Measurements from ENCODE around the gene ABL2.
"Not testable (repeated sequence)": the region's sequence is repeated elsewhere in the genome, so short reads cannot be mapped to it uniquely, and the experiment has no call there.

The ABL2 gene

GRCh38 chr1:179217943-179218507 is 11.5 kb downstream of the ABL2 start:
- Histone ChIP-seq H3K9me3 (ENCODE audit: control insufficient read depth, insufficient read depth, low read length) (no peaks in the 10 kb centered on the region), H3K4me1 (ENCODE audit: control insufficient read depth, insufficient read depth, low read length) (no peaks in the 10 kb centered on the region), H3K27me3 (ENCODE audit: control insufficient read depth, insufficient read depth, low read length) (no peaks in the 10 kb centered on the region), H3K9ac (ENCODE audit: low read depth, low read length) (no peak overlapping the region), H3K36me3 (ENCODE audit: control insufficient read depth, insufficient read depth, low read length) (peaks cover 10% of the 10 kb centered on the region), H3K27ac (ENCODE audit: low read depth, low read length) (no peak overlapping the region), H3K4me3 (ENCODE audit: low read depth, low read length) (no peak overlapping the region)

GRCh38 chr1:179213317-179213716 is 16.2 kb downstream of the ABL2 start:
- H3K4me1 ChIP-seq (ENCODE audit: control insufficient read depth, insufficient read depth, low read length); H3K27me3 ChIP-seq (ENCODE audit: control insufficient read depth, insufficient read depth, low read length); H3K36me3 ChIP-seq (ENCODE audit: control insufficient read depth, insufficient read depth, low read length); H3K9ac ChIP-seq (ENCODE audit: low read depth, low read length); H3K27ac ChIP-seq (ENCODE audit: low read depth, low read length); H3K9me3 ChIP-seq (ENCODE audit: control insufficient read depth, insufficient read depth, low read length); H3K4me3 ChIP-seq (ENCODE audit: low read depth, low read length): not testable (repeated sequence)

- H3K4me1 ChIP-seq (ENCODE audit: control insufficient read depth, insufficient read depth, low read length) = no peaks in the 10 kb centered on the region
- H3K27ac ChIP-seq (ENCODE audit: low read depth, low read length) = no peak overlapping the region
- no peaks in the 10 kb centered on the region for H3K27me3 ChIP-seq (ENCODE audit: control insufficient read depth, insufficient read depth, low read length)
- H3K9ac ChIP-seq (ENCODE audit: low read depth, low read length) = no peak overlapping the region
- no peaks in the 10 kb centered on the region for H3K9me3 ChIP-seq (ENCODE audit: control insufficient read depth, insufficient read depth, low read length)
- no peaks in the 10 kb centered on the region for H3K36me3 ChIP-seq (ENCODE audit: control insufficient read depth, insufficient read depth, low read length)
- no peak overlapping the region for H3K4me3 ChIP-seq (ENCODE audit: low read depth, low read length)
Measured at GRCh38 chr1:179208681-179209477, 20.6 kb downstream of the ABL2 start.

GRCh38 chr1:179206812-179207211 is 22.7 kb downstream of the ABL2 start:
- H3K4me3 ChIP-seq (ENCODE audit: low read depth, low read length) = no peak overlapping the region
- no peaks in the 10 kb centered on the region for H3K4me1 ChIP-seq (ENCODE audit: control insufficient read depth, insufficient read depth, low read length)
- no peak overlapping the region for H3K9ac ChIP-seq (ENCODE audit: low read depth, low read length)
- no peaks in the 10 kb centered on the region for H3K27me3 ChIP-seq (ENCODE audit: control insufficient read depth, insufficient read depth, low read length)
- no peaks in the 10 kb centered on the region for H3K9me3 ChIP-seq (ENCODE audit: control insufficient read depth, insufficient read depth, low read length)
- no peak overlapping the region for H3K27ac ChIP-seq (ENCODE audit: low read depth, low read length)
- no peaks in the 10 kb centered on the region for H3K36me3 ChIP-seq (ENCODE audit: control insufficient read depth, insufficient read depth, low read length)

- Histone ChIP-seq H3K27ac (ENCODE audit: low read depth, low read length) (no peak overlapping the region), H3K9ac (ENCODE audit: low read depth, low read length) (no peak overlapping the region), H3K27me3 (ENCODE audit: control insufficient read depth, insufficient read depth, low read length) (no peaks in the 10 kb centered on the region), H3K9me3 (ENCODE audit: control insufficient read depth, insufficient read depth, low read length) (no peaks in the 10 kb centered on the region), H3K4me3 (ENCODE audit: low read depth, low read length) (no peak overlapping the region), H3K4me1 (ENCODE audit: control insufficient read depth, insufficient read depth, low read length) (no peaks in the 10 kb centered on the region), H3K36me3 (ENCODE audit: control insufficient read depth, insufficient read depth, low read length) (no peaks in the 10 kb centered on the region)
Measured at GRCh38 chr1:179205284-179205683, 24.2 kb downstream of the ABL2 start.

- no peaks in the 10 kb centered on the region for H3K27me3 ChIP-seq (ENCODE audit: control insufficient read depth, insufficient read depth, low read length)
- H3K27ac ChIP-seq (ENCODE audit: low read depth, low read length) = no peak overlapping the region
- no peaks in the 10 kb centered on the region for H3K4me1 ChIP-seq (ENCODE audit: control insufficient read depth, insufficient read depth, low read length)
- no peak overlapping the region for H3K4me3 ChIP-seq (ENCODE audit: low read depth, low read length)
- H3K9ac ChIP-seq (ENCODE audit: low read depth, low read length) = no peak overlapping the region
- no peaks in the 10 kb centered on the region for H3K9me3 ChIP-seq (ENCODE audit: control insufficient read depth, insufficient read depth, low read length)
- H3K36me3 ChIP-seq (ENCODE audit: control insufficient read depth, insufficient read depth, low read length) = no peaks in the 10 kb centered on the region
Measured at GRCh38 chr1:179202161-179202560, 27.3 kb downstream of the ABL2 start.

GRCh38 chr1:179200586-179200985 is 28.9 kb downstream of the ABL2 start:
- Histone ChIP-seq H3K9me3 (ENCODE audit: control insufficient read depth, insufficient read depth, low read length) (no peaks in the 10 kb centered on the region), H3K27ac (ENCODE audit: low read depth, low read length) (no peak overlapping the region), H3K27me3 (ENCODE audit: control insufficient read depth, insufficient read depth, low read length) (no peaks in the 10 kb centered on the region), H3K4me3 (ENCODE audit: low read depth, low read length) (no peak overlapping the region), H3K4me1 (ENCODE audit: control insufficient read depth, insufficient read depth, low read length) (no peaks in the 10 kb centered on the region), H3K9ac (ENCODE audit: low read depth, low read length) (no peak overlapping the region), H3K36me3 (ENCODE audit: control insufficient read depth, insufficient read depth, low read length) (no peaks in the 10 kb centered on the region)

GRCh38 chr1:179197690-179198297 is 31.7 kb downstream of the ABL2 start:
- no peaks in the 10 kb centered on the region for H3K4me1 ChIP-seq (ENCODE audit: control insufficient read depth, insufficient read depth, low read length)
- no peaks in the 10 kb centered on the region for H3K27me3 ChIP-seq (ENCODE audit: control insufficient read depth, insufficient read depth, low read length)
- no peaks in the 10 kb centered on the region for H3K9me3 ChIP-seq (ENCODE audit: control insufficient read depth, insufficient read depth, low read length)
- H3K27ac ChIP-seq (ENCODE audit: low read depth, low read length) = no peak overlapping the region
- no peak overlapping the region for H3K9ac ChIP-seq (ENCODE audit: low read depth, low read length)
- H3K36me3 ChIP-seq (ENCODE audit: control insufficient read depth, insufficient read depth, low read length) = no peaks in the 10 kb centered on the region
- no peak overlapping the region for H3K4me3 ChIP-seq (ENCODE audit: low read depth, low read length)

- H3K4me1 ChIP-seq (ENCODE audit: control insufficient read depth, insufficient read depth, low read length); H3K4me3 ChIP-seq (ENCODE audit: low read depth, low read length); H3K9me3 ChIP-seq (ENCODE audit: control insufficient read depth, insufficient read depth, low read length); H3K9ac ChIP-seq (ENCODE audit: low read depth, low read length); H3K27me3 ChIP-seq (ENCODE audit: control insufficient read depth, insufficient read depth, low read length); H3K27ac ChIP-seq (ENCODE audit: low read depth, low read length); H3K36me3 ChIP-seq (ENCODE audit: control insufficient read depth, insufficient read depth, low read length): not testable (repeated sequence)
Measured at GRCh38 chr1:179195857-179196256, 33.6 kb downstream of the ABL2 start.

- Histone ChIP-seq H3K9me3 (ENCODE audit: control insufficient read depth, insufficient read depth, low read length) (no peaks in the 10 kb centered on the region), H3K4me3 (ENCODE audit: low read depth, low read length) (no peak overlapping the region), H3K27me3 (ENCODE audit: control insufficient read depth, insufficient read depth, low read length) (no peaks in the 10 kb centered on the region), H3K9ac (ENCODE audit: low read depth, low read length) (no peak overlapping the region), H3K36me3 (ENCODE audit: control insufficient read depth, insufficient read depth, low read length) (no peaks in the 10 kb centered on the region), H3K27ac (ENCODE audit: low read depth, low read length) (no peak overlapping the region), H3K4me1 (ENCODE audit: control insufficient read depth, insufficient read depth, low read length) (peaks cover 5% of the 10 kb centered on the region; the same call in 1 of the 2 replicates)
Measured at GRCh38 chr1:179195376-179195775, 34.1 kb downstream of the ABL2 start.

- H3K4me3 ChIP-seq (ENCODE audit: low read depth, low read length) = no peak overlapping the region
- no peaks in the 10 kb centered on the region for H3K27me3 ChIP-seq (ENCODE audit: control insufficient read depth, insufficient read depth, low read length)
- H3K27ac ChIP-seq (ENCODE audit: low read depth, low read length) = no peak overlapping the region
- H3K9me3 ChIP-seq (ENCODE audit: control insufficient read depth, insufficient read depth, low read length) = no peaks in the 10 kb centered on the region
- H3K9ac ChIP-seq (ENCODE audit: low read depth, low read length) = no peak overlapping the region
- H3K36me3 ChIP-seq (ENCODE audit: control insufficient read depth, insufficient read depth, low read length) = no peaks in the 10 kb centered on the region
- peaks cover 5% of the 10 kb centered on the region; the same call in 1 of the 2 replicates for H3K4me1 ChIP-seq (ENCODE audit: control insufficient read depth, insufficient read depth, low read length)
Measured at GRCh38 chr1:179194068-179194537, 35.4 kb downstream of the ABL2 start.
